GM12878 (cell line): ENCODE results near the gene MTMR10. TPM values are rescaled to one million over a fixed set of nuclear protein-coding genes. Genes with fewer than 3 reads are reported as not detected.

Experiments used
- ATAC-seq: fragments of 200-7000 bp; cut with Tn5 transposase; 3 replicates; pipeline ENCODE4 v1.9.1; 2020; ENCODE audit warnings: mild to moderate bottlenecking, moderate library complexity
- BruUV-seq: library from RNA; stranded (reverse); fragments of 400-500 nt; replicated peaks from 2 replicates; lab custom pipeline; 2021; lab: Mats Ljungman, UMichigan
- CTCF ChIA-PET: fragments of 300-600 bp; sonication (Branson Sonifier 250); formaldehyde crosslinking; extraction: SDS; loops from one replicate; lab custom pipeline; 2021; ENCODE audit warnings: inconsistent platforms; lab: Yijun Ruan, JAX
- POLR2A ChIA-PET: fragments of 350-600 bp; formaldehyde crosslinking; extraction: SDS; loops from one replicate; lab custom pipeline; 2021; ENCODE audit warnings: inconsistent platforms; lab: Charles Lee
- RAD21 ChIA-PET: fragments of 300-600 bp; sonication (Branson Sonifier 250); formaldehyde crosslinking; loops from one replicate; lab custom pipeline; 2023; ENCODE audit warnings: antibody characterized with exemption; ENCODE audit not compliant: unreplicated experiment; lab: Charles Lee
- SMC1A ChIA-PET: fragments of 300-600 bp; sonication (Branson Sonifier 250); formaldehyde crosslinking; loops from one replicate; lab custom pipeline; 2023; ENCODE audit not compliant: unreplicated experiment, uncharacterized antibody; lab: Charles Lee
- DNase-seq: peaks from one replicate; pipeline ENCODE4 v3.0.0-alpha.2; 2011; ENCODE audit warnings: low read depth, low spot score
- FAIRE-seq: peaks from 3 replicates; lab custom pipeline; 2011; peaks lifted over from hg19 to GRCh38; lab: Jason Lieb, UNC
- H2AFZ ChIP-seq: 2 replicates; pipeline ENCODE4 v1.6.0; 2011; ENCODE audit warnings: low read depth, low read length, control low read depth; ENCODE audit not compliant: control insufficient read depth
- H3K27ac ChIP-seq: 2 replicates; pipeline ENCODE4 v1.5.1; 2011; ENCODE audit warnings: control low read depth; ENCODE audit not compliant: control insufficient read depth, insufficient read depth
- H3K27me3 ChIP-seq, 2 experiments: replicated peaks in 1 of 2; 2 replicates each; pipeline versions ENCODE4 v1.6.0 to v1.6.1; 2011; ENCODE audit warnings: low read length in 1 of 2; ENCODE audit not compliant: control insufficient read depth in 2 of 2, insufficient read depth in 2 of 2
- H3K36me3 ChIP-seq, 2 experiments: 2 replicates each; pipeline ENCODE4 v1.5.1; 2011; ENCODE audit warnings: low read length in 1 of 2; ENCODE audit not compliant: control insufficient read depth in 2 of 2, insufficient read depth in 2 of 2
- H3K4me1 ChIP-seq: 2 replicates; pipeline ENCODE4 v1.6.1; 2011; ENCODE audit warnings: mild to moderate bottlenecking, low read length, moderate library complexity, mixed read lengths; ENCODE audit not compliant: control insufficient read depth, insufficient read depth
- H3K4me2 ChIP-seq: 2 replicates; pipeline ENCODE4 v1.6.0; 2011; ENCODE audit warnings: control low read depth; ENCODE audit not compliant: control insufficient read depth, insufficient read depth
- H3K4me3 ChIP-seq: fragments of 200-600 bp; sonication (generic); 2 replicates; pipeline ENCODE4 v1.5.1; 2016
- H3K79me2 ChIP-seq: 2 replicates; pipeline ENCODE4 v1.6.0; 2011; ENCODE audit warnings: low read length; ENCODE audit not compliant: control insufficient read depth, insufficient read depth
- H3K9ac ChIP-seq: 2 replicates; pipeline ENCODE4 v1.8.0; 2011; ENCODE audit warnings: low read length, control low read depth, mixed read lengths; ENCODE audit not compliant: control insufficient read depth, insufficient read depth
- H3K9me3 ChIP-seq: replicated peaks from 3 replicates; pipeline ENCODE4 v1.5.1; 2011; ENCODE audit warnings: mild to moderate bottlenecking, low read length; ENCODE audit not compliant: control insufficient read depth, insufficient read depth
- H4K20me1 ChIP-seq: 2 replicates; pipeline ENCODE4 v1.6.0; 2011; ENCODE audit not compliant: control insufficient read depth, insufficient read depth
- FOXM1 ChIP-seq: IDR thresholded peaks from 2 replicates; pipeline ENCODE4 v1.6.1; 2012; ENCODE audit warnings: low read depth, mild to moderate bottlenecking, inconsistent platforms, low read length, moderate library complexity
- NFXL1 ChIP-seq: fragments of 450-650 bp; IDR thresholded peaks from 2 replicates; pipeline ENCODE4 v1.6.1; 2017; ENCODE audit warnings: antibody characterized with exemption, mild to moderate bottlenecking, borderline replicate concordance
- STAT3 ChIP-seq: IDR thresholded peaks from 2 replicates; pipeline ENCODE4 v1.6.1; 2011; ENCODE audit warnings: low read depth, low read length, improper control_type of control experiment
- ZZZ3 ChIP-seq: IDR thresholded peaks from 2 replicates; pipeline ENCODE4 v1.6.1; 2011; ENCODE audit warnings: low read depth; ENCODE audit not compliant: control insufficient read depth, insufficient read length
- WGBS: methylation state at CpG from one replicate; pipeline ENCODE4 v1.1.6; 2016; ENCODE audit warnings: low lambda C conversion rate; ENCODE audit not compliant: insufficient replicate concordance, insufficient coverage; ENCODE audit errors: missing lambda C conversion rate; 5-methylcytosine and 5-hydroxymethylcytosine counted together
- in situ Hi-C: fragments of 300-500 bp; cut with MboI; formaldehyde crosslinking; loops from 9 replicates; pipeline ENCODE4 v1.14.3; 2018; ENCODE audit warnings: mixed read lengths
- intact Hi-C: fragments of 100-400 bp; cut with micrococcal nuclease; formaldehyde crosslinking; loops from one replicate; pipeline ENCODE4 v1.14.2; 2022; ENCODE audit not compliant: unreplicated experiment
- polyA plus RNA-seq, 11 experiments: library from polyadenylated mRNA; depleted of rRNA in 4 of 11; unstranded in 6 of 11; stranded (reverse) in 5 of 11; fragments of >200 nt; fragmentation: Nextera tagmentation in 4 of 11; fragmentation: Illumina TruSeq in 1 of 11; extraction: Ambion mirVana in 4 of 11; extraction: Trizol in 1 of 11; gene quantifications; 1 replicate in 1 of 11; 2 replicates in 10 of 11; pipeline versions ENCODE4 v1.2.1 to v1.2.3, GENCODE V29; 2011 to 2016; ENCODE audit warnings: inconsistent platforms in 2 of 11, missing spikeins in 2 of 11, low read depth in 1 of 11
- total RNA-seq, 4 experiments: library from RNA; depleted of rRNA in 3 of 4; stranded (reverse); fragments of >200 nt in 3 of 4; fragmentation: Illumina TruSeq in 1 of 4; extraction: Trizol in 1 of 4; gene quantifications; 2 replicates each; pipeline versions ENCODE4 v1.2.1 to v1.2.3, GENCODE V29; 2013 to 2021
- TF ChIP-seq, protein P1 (sequence below), 3 experiments: IDR thresholded peaks in 2 of 3; conservative IDR thresholded peaks in 1 of 3; 2 replicates each; pipeline ENCODE4 v1.5.1; 2011; ENCODE audit warnings: low read depth in 3 of 3, low read length in 3 of 3, mild to moderate bottlenecking in 3 of 3, control low read depth in 2 of 3, moderate library complexity in 2 of 3, inconsistent platforms in 1 of 3, mixed read lengths in 1 of 3; ENCODE audit not compliant: control insufficient read depth in 2 of 3, insufficient read depth in 1 of 3; ENCODE audit errors: extremely low read depth in 1 of 3

The MTMR10 gene
- total and polyA plus RNA-seq, 10 of the 15 experiments (the other 5 are each of a cell fraction or from before 2014, with no cell fraction given): 1.9 to 13.6 (median 8.9) TPM

DNA sequence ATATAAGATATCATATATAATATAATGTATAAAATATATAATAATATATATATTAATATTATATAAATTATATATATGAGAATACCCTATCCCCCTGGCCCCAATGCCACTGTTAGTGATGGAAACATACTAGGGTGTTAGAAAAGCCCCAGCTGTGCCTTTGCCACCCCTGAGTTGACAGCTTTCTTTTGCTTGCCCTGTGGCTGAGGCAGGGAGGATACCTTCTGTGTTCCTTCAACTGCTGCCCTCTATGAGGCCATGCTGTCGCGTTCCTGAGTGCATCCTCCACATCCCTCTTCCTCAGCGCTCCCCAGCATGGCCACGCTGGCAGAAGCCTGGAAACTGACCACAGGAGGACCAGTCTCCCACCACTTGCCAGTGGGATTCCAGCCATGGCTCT, 61.4 kb downstream of the MTMR10 start (continued):
- TF ChIP-seq, protein P1, sequence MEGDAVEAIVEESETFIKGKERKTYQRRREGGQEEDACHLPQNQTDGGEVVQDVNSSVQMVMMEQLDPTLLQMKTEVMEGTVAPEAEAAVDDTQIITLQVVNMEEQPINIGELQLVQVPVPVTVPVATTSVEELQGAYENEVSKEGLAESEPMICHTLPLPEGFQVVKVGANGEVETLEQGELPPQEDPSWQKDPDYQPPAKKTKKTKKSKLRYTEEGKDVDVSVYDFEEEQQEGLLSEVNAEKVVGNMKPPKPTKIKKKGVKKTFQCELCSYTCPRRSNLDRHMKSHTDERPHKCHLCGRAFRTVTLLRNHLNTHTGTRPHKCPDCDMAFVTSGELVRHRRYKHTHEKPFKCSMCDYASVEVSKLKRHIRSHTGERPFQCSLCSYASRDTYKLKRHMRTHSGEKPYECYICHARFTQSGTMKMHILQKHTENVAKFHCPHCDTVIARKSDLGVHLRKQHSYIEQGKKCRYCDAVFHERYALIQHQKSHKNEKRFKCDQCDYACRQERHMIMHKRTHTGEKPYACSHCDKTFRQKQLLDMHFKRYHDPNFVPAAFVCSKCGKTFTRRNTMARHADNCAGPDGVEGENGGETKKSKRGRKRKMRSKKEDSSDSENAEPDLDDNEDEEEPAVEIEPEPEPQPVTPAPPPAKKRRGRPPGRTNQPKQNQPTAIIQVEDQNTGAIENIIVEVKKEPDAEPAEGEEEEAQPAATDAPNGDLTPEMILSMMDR (IDR thresholded peaks at IDR 0.05 in 2 of 3, conservative IDR thresholded peaks at IDR 0.05 in 1 of 3; ENCODE audit: control insufficient read depth in 2 of 3, extremely low read depth in 1 of 3, insufficient read depth in 1 of 3, low read depth in 3 of 3, low read length in 3 of 3): no peak
- TF ChIP-seq NFXL1 (no peak), ZZZ3 (no peak), STAT3 (no peak)
- TF ChIP-seq, all 136 proteins: peak for 0

DNA sequence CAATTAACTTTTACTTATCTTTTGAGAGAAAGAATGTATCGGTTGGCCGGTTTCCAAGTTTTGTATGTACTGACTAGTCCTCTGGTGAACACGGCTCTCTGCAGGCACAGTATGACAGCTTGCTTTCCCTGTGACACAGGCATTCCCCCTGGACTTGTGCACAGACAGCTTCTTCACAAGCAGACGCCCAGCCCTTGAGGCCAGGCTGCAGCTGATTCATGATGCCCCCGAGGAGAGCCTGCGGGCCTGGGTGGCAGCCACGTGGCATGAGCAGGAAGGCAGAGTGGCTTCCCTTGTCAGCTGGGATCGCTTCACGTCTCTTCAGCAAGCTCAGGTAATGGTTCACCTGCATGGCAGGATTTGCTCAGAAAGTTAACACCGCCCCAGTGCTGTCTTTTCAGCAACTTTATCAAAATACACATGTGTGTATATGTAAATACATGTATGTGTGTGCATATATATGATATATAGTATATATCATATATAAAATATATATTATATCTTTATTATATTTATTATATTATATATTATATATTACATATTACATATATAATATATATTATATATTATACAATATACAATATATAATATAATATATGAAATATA, 62.3 kb downstream of the MTMR10 start:
- ATAC-seq: no peak

More for the DNA sequence above, 62.3 kb downstream of the MTMR10 start:
- ChIA-PET CTCF (no interaction called here), SMC1A (no interaction called here), RAD21 (no interaction called here), POLR2A (no interaction called here)
- H3K4me2 ChIP-seq: no peak overlapping the region
- in situ Hi-C loops: no loop called here
- no peak overlapping the region for H3K4me3 ChIP-seq
- no peaks in the 10 kb centered on the region for H3K27me3 ChIP-seq
- WGBS: 87% methylated on average over 10 of the region's 10 CpGs
- no peak overlapping the region for H3K9ac ChIP-seq
- no peaks in the 10 kb centered on the region for H4K20me1 ChIP-seq
- no peak for TF ChIP-seq FOXM1
- TF ChIP-seq, all 136 proteins: peak for 0
- H3K79me2 ChIP-seq: no peaks in the 10 kb centered on the region
- no TSS peak for BruUV-seq
- H3K4me1 ChIP-seq: peaks cover 6% of the 10 kb centered on the region
- no peak overlapping the region for H2AFZ ChIP-seq
- DNase-seq (no peak), FAIRE-seq (no peak)
- peaks cover 13% of the 10 kb centered on the region in 2 experiments for H3K36me3 ChIP-seq
- H3K27ac ChIP-seq: no peak overlapping the region
- no peaks in the 10 kb centered on the region for H3K9me3 ChIP-seq
- intact Hi-C loops: no loop called here
